HL-60/S4 treated with phorbol 12-myristate 13-acetate at 8.2 ng/mL for 4 days and 3 days (cell line): ENCODE measurements around the gene ASB10.

Experiments
- in situ Hi-C: fragments of 300-500 bp; cut with MboI; formaldehyde crosslinking; loops from 2 replicates; pipeline ENCODE4 v1.15.0; 2022; ENCODE audit warnings: low sequenced_read_pairs

Gene ASB10

DNA sequence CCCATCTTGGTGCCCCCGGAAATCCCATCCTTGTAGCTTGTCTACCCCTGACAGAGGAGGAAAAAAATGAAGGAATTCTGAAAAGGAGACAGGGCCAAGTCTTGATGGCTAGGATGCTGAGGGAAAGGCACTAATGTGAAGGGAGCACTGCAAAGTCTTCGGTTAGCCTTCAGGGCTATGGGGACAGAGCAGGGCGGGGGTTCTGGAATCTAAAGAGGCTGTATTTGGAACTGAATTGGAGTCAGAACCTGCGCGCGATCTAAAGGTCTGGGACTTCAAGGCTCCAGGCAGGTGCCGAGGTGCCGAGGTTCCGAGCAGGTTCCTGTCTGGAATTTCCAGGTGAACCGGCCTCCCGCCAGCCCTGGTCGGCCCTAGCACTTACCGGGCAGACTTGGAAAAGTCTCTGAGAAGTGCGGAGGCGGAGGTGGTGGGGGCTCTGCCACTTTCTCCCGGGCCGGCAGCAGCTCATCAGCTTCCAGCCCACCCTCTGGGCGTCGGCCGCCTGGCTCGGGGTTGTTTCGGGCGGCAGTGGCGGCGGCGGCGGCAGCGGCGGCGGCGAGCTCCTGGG lies 20.3 kb downstream of the ASB10 start:
- in situ Hi-C loops: no loop called here

DNA sequence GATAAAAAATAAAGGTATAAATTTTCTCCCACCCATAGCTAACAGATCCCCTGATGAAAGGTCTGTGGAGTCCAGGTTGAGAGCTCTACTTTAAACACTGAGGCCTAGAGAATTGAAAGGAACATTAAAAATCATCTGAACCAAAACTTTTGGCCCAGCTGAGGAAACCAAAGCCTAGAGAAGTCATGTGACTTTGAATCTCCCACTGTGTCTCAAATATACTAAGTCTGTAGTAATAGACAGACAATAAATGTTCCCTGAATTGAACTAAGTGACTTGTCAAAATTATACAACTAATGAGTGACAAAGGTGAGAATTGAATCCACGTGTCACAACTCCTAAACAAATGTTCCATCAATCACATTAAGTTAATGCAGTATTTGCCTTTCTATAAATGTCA lies 25.3 kb downstream of the ASB10 start:
- in situ Hi-C loops: no loop called here

DNA sequence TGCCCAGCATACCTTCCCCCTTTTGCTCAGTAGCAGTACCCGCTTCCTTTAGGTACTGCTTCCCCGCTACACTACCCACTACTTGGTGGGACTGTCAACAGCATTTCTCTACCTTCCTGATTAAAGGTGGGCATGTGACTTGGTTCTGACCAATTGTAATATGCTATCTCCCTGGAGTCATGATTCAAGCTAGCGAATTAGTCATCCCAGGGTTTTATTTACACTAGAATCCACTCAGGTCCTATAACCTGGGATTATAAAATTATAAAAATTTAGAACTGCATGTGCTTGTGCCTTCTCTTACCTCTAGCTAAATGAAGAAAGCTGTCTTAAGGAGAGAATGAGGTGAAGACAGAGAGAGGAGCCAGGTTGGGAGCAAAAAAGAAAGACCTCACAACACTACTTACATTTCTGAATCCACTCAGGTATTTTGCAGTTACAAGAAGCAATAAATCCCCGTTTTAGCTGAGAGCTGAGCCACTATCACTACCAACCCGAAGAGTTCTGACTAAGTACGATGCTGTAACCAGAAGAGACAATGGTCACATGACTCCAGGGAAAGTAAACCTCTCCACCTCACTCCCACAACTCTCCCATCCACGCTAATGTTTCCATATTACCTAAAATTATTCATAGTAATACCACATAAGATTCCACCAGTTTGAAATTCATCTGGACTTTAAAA lies 29.3 kb downstream of the ASB10 start:
- in situ Hi-C loops: no loop called here

DNA sequence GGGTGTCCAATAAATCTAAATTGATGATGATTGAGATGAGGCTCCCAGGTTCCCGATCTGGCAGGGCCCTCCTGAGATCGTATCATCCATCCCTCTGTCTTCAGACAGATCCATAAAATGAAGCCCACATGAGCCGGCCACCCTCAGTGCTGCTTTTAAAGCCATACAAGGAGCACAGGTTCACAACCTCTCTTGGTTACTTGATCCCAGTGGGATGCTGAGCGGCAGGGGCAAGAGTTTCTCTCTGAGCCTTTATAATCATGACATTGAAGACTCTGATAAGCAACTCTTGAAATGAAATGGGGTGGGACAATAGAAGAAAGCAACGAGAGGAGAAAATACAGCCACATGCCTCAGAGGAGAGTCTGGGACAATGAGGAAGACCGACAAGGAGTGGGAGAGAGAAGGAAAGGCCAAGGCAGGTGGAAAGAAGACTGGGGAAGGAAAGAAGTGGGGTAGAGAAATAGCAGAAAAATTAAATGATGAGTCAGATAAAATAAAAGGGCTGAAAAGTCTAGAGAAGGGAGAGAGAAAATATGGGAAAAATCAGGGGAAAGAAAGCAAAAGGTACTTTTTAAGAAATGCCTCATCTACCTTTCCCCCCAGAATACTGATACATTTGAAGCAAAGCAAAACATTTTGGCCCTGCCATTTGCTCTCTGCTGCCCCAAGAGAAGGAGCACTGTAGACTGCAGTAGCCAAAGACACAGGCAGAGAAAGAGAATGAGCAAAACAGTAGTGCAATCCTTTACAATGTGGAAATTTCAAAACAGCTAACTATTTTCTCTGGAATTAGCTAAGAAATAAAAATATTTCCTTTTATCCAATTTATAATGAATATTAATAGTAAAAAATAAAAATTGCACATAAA lies 34.2 kb downstream of the ASB10 start:
- in situ Hi-C loops: no loop called here

DNA sequence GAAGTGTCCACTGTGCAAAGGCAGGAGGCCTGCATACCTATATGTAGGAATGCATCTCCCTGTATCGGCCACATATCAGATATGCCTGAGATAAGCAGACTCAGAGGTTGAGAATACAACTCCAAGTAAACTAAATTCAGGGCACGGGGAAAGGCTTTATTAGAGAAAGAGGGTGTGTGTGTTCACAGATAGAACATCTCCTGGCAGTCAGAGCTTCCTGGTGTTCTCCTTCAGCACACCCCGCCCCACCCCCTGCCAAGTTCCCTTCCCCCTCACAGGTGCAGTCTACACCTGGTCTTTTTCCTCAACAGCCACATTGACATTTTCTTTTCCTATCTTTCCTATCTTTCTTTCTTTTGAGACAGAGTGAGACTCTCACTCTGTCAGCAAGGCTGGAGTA lies 36.7 kb downstream of the ASB10 start:
- in situ Hi-C loops: no loop called here

DNA sequence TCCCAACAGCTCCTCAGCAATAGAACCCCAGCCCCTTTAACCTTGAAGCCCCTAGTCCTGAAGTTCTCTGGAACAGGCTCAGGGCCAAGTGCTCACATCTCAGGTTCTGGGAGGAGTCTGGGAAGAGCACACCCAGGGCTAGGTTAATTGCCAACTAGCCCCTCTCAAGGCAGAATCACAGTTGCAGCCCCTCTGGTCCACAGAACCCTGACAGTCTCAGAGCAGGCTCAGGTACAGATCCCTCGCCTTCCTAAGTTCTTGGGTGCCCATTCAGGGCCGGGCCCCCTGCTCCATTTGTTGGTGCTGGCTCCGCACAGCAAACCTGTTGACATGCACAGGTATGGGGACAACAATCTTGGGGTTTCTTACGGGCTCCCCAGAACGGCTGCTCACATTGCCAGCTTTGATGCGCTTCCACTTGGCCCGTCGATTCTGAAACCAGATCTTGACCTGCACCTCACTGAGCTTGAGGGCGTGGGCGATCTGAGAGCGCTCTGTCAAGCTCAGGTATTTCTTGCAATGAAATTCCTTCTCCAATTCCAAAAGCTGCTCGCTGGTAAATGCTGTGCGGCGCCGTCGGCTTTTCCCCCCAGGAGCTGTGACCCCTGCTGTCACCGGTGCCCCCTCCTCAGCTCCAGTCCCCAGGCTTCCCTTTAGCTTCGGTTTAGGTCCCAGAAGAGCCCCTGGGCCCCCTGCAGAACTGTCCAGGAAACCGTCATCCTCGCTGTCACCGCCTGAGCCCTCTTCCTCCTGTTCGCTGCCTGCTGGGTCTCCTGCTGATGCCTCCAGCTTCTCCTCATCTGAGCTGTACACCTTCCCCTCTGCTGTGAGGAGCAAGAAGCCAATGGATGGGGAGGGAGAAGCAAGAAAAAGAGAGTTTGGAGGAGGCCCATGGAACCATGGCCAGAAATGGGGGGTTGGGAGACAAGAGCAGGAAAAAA lies 38.5 kb downstream of the ASB10 start:
- in situ Hi-C loops: no loop called here

DNA sequence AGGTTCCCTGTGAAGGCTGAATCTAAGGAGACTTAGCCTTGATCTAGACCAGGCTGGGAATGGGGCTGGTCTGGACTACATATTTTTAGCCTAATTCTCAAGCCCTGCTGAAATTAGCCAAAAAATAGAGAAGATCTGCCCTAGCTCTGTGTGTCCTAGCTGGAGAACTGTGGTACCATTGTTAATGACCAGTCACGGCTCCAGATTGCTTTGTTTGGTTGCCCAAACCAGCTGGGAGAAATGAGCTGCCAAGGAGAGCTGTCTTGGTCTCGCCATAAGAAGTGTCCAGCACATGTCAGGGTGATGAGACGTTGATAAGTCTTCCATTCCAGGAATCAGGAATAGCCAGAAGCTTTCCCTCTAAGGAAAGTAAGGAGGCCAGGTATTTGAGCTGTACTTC lies 40.3 kb downstream of the ASB10 start:
- in situ Hi-C loops: no loop called here

DNA sequence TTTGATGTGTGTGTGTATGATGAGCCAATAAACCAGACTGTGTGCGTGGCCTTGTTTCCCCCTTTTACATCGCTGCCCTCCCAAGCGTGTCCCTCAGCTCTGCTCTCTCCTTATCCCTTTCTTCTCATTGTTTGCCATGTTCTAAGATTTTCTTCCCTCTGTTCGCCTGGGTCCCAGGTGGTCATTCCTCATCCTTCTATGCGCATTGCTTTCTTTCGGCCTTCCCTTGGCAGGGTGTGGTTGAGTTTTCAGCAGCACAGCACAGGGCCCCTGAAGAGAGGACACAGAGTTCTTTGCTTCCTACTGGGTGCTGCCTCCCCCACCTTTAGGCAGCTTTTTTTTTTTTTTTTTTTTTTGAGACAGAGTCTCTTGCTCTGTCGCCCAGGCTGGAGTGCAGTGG lies 42.7 kb downstream of the ASB10 start:
- in situ Hi-C loops: no loop called here

DNA sequence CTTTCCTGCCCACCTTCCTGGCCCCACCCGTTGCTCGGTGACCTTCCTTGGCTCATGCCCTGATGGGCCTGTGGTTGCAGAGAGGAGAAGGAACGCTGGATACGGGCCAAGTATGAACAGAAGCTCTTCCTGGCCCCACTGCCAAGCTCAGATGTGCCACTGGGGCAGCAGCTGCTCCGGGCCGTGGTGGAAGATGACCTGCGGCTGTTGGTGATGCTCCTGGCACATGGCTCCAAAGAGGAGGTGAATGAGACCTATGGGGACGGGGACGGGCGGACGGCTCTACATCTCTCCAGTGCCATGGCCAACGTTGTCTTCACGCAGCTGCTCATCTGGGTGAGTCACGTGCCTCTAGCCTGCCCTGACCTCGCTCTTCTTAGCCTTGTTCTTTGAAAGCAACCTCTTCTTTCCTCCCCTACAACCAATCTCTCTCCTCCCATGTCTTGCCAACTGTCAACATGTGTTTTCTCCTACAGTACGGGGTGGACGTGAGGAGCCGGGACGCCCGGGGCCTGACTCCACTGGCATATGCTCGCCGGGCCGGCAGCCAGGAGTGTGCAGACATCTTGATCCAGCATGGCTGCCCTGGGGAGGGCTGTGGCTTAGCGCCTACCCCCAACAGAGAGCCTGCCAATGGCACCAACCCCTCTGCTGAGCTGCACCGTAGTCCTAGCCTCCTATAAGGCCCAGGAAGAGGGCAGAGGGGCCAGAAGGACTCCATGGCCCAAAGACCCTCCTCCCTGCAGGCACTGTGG lies 43.6 kb downstream of the ASB10 start:
- in situ Hi-C loops: no loop called here

DNA sequence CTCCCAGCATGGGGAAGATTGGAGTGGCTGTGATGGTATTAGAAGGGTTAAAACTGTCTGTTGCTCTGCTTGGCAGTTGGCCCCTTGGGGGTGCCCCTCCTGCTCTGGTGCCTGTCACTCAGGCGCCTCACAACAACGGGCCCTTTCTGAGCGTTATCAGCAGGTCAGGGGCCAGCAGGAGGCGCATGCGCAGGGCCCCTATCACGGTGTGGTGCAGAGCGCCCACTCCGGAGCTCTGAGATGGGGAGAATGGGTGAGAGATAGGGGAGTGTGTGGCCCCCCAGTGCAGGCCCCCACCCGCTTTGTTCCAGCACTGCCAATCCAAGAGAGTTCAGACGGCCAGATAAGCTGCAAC lies 44.4 kb downstream of the ASB10 start:
- in situ Hi-C loops: no loop called here

DNA sequence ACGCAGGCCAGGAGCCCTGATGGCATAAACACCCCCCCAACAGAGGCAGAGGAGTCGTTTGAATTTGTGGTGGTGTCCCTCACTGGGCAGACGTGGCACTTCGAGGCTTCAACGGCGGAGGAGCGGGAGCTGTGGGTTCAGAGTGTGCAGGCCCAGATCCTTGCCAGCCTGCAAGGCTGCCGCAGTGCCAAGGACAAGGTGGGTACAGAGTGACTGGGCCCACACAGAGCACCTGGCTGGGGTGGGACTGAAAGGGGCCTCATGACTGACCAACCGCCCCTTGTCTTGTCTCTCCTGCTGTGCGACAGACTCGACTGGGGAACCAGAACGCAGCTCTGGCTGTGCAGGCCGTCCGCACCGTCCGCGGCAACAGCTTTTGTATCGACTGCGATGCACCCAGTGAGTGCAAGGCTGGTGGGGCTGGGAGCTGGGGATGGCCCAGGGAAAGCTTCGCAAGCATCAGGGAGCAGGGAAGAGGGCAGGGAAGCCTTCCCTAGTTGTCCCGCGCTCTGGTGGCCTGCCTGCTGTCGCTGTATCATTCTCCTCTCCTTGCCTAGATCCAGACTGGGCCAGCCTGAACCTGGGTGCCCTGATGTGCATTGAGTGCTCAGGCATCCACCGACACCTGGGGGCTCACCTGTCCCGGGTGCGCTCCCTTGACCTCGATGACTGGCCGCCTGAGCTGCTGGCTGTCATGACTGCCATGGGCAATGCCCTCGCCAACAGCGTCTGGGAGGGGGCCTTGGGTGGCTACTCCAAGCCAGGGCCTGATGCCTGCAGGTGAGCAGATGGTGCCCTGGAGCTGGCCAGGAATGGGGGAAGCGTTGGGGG lies 45.0 kb downstream of the ASB10 start:
- in situ Hi-C loops: no loop called here

DNA sequence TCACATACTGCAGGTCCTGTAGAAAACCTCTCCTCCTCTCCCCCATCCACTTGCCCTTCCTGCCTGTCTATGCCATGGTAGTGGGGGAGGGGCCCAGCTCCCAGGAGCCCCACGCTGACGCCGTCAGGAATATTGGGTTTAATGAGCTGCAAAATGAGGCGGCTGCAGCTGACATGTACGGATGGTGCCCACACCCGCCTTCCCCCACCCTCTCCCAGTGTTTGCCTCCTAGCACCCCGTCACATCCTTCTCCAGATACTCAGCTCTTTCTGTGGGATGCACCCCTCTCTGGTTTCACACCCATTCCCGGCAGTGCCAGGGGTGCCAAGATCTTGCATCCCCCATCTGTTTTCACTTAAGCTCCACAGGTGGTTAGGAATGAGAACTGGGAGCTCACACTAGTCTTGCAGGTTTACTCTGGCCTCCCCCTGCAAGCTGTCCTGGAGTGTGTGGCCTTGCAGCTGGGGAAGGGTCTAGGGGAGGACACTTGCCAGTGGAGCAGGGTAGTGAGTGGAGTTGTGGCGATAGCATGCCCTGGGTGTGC lies 45.7 kb downstream of the ASB10 start:
- in situ Hi-C loops: no loop called here

DNA sequence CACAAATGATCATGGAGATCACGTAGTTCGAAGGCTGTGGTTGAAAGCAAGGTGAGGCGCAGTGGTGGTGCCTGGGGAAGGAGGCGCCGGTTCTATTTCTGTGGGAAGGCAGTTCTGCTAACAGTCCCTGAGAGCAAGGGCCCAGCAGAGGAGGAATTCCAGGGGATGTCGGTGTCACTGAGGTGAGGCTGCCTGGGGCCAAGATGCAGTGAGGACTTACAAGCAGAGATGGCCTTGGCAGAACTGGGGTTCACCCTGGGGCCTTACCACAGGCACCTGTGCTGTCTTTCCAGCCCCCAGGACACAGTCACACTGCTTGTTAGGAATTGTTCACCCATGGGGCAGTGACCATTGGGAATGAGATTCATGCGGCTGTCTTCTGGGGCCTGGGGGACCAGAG lies 46.2 kb downstream of the ASB10 start:
- in situ Hi-C loops: no loop called here

DNA sequence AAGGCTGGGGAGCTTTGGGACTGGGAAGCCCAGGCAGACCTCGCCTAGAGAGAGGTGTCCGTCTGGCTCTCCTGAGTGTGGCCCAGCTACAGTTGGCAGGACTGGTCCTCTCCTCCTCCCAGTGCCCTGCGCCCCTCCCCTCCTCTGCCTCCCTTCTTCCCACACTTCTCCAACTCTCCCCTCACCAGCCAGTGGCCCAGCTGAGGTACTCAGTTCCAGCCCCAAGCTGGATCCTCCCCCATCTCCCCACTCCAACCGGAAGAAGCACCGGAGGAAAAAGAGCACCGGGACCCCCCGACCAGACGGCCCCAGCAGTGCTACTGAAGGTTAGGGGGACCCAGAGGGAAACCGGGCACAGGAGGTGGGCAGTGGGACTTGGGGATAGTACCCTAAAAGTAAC lies 47.3 kb downstream of the ASB10 start:
- in situ Hi-C loops: no loop called here

DNA sequence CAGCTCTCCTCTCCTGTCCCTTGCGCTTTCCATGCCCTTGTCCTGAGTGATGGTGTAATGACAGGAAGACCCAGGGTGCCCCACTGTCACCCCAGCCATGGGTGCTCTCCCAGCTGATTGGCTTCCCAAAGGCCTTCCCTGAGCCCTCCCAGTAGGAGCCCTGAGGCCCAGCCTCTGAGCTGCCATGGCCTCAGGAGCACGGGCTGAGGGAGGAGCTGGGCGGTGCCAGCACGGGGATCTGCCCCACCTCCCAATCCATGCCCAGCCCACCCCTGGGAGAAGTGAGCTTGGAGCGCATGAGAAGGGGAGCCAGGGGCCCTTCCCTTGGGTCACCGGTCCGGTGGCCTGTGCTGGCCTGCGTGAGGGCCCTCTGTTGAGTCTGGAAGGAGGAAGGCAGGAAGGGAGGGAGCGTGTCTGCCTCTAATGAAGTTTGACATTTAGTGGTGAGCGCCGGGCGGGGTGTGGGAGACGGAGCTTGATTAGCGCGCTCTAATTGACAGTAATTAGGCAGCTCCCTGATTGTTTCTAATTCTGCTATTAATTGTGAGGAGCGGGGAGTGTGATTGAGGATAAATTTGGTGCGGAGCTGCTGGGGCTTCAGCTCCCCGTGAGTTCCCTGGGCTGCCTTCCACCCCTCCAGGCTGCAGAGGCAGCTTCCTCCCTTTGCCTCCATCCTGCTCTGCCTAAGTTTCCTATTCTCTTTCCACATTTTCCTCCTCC lies 47.8 kb downstream of the ASB10 start:
- in situ Hi-C loops: no loop called here

DNA sequence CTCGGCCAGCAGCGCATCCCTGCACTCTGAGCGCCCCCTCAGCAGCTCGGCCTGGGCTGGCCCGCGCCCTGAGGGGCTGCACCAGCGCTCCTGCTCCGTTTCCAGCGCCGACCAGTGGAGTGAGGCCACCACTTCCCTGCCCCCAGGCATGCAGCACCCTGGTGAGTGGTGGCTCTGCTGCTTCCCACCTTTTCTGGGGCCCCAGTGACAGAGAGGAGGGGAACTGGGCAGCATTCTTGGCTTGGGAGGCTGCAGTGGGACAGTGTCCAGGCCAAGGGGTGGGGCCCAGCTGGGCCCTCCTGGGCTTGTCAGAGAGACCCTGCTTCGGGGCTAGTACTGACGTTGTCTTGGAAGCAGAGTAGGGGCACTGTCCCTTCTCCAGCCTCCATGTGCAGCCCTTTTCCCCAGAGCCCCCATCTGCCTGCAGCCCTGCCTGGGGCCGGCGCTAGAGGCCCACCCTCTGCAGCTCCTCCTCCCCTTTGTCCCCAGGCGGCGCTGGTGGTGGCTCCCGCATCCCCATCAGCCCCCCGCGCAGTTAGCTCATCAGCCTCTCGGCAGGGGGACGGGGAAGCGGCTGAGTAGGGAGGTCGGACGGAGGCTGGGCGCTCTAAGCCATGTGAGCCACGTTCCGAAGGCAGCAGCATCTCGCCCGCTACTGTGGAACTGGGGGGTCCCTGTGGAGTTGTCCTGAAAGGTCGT lies 48.7 kb downstream of the ASB10 start:
- in situ Hi-C loops: no loop called here

DNA sequence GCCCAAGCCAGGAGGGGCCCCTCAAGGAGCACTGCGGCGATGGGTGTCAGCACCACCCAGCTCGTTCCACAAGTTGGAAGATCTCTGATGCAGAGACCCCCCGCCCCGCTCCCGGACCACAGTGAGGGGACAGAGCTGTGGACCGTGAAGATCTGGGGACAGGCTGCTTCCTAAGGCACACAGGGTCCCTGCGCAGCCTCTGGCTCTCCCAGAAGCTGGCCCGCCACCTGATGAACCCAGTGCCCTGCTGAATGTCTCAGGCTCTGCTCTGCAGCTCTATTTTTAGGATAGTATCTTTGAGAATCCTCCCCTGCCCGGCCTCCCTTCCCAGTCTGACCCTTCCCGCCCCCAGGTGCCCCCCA lies 49.3 kb downstream of the ASB10 start:
- in situ Hi-C loops: no loop called here

DNA sequence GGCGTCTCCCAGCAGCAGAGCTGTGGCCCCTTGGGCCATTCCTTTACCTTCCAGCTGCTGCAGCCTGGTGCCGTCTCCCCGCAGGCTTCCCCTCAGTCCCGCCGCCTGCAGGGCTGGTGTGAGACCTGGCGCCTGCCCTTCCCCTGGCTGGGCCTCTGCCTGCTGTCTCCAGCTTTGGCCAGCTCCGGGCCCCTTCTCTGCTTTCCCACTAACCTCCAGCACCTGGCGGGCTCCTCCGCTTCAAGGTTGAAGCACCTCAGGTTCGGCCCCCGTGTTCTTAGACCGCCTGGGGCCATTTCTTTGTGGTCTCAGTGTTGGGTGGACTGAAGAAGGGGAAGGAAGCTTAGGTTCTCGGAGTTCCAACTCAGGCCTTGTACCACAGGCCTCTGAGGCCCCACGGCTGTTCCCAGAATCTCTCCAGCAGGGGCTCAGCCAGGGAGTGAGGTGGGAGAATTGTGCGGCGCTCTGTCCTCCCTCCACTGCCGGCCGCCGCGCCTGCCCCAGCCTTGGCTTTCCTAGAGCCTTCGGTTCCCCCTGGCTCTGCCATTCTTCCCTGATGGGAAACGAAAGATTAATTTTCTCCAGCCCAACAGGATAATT lies 49.9 kb downstream of the ASB10 start:
- in situ Hi-C loops: no loop called here
